Naive thymus-derived CD8-positive, alpha-beta T cell (primary cell): ENCODE measurements around the gene H3-3A. TPM values are rescaled to one million over a fixed set of nuclear protein-coding genes. Genes with fewer than 3 reads are reported as not detected.

ENCODE experiments used
- ATAC-seq, 2 donors: fragments of 150-1000 bp; cut with Tn5 transposase in 1 of 2; sonication (Bioruptor Pico), chemical (Tn5 transposase) in 1 of 2; 1 replicate in 1 of 2; 2 replicates in 1 of 2; pipeline ENCODE4 v1.10.0; 2021; ENCODE audit warnings: mild to moderate bottlenecking in 2 of 2, moderate library complexity in 2 of 2
- POLR2A ChIA-PET: fragments of 350-600 bp; sonication (Branson Sonifier 250); formaldehyde crosslinking; loops from one replicate; lab custom pipeline; 2021; ENCODE audit warnings: antibody characterized with exemption; lab: Charles Lee
- DNase-seq, 10 donors: peaks; one replicate each; pipeline versions ENCODE4 v3.0.0 to v3.0.0-alpha.2; 2020 to 2022
- H3K27ac Mint-ChIP-seq, 10 donors: one replicate each; pipeline ENCODE4 v1.8.0; 2020 to 2022; ENCODE audit warnings: mild to moderate bottlenecking in 10 of 10, mixed read lengths in 10 of 10, moderate library complexity in 4 of 10, inconsistent platforms in 1 of 10
- H3K27me3 Mint-ChIP-seq, 5 donors: one replicate each; pipeline ENCODE4 v1.8.0; 2021 to 2022; ENCODE audit warnings: mixed read lengths in 5 of 5
- H3K36me3 Mint-ChIP-seq, 3 donors: one replicate each; pipeline ENCODE4 v1.8.0; 2020 to 2022; ENCODE audit warnings: mixed read lengths in 3 of 3, mild to moderate bottlenecking in 2 of 3, inconsistent platforms in 1 of 3
- H3K4me1 Mint-ChIP-seq, 4 donors: one replicate each; pipeline ENCODE4 v1.8.0; 2021 to 2022; ENCODE audit warnings: mixed read lengths in 4 of 4
- H3K4me3 Mint-ChIP-seq, 10 donors: one replicate each; pipeline ENCODE4 v1.8.0; 2020 to 2022; ENCODE audit warnings: mild to moderate bottlenecking in 10 of 10, mixed read lengths in 10 of 10, moderate library complexity in 6 of 10, inconsistent platforms in 1 of 10
- H3K9me3 Mint-ChIP-seq, 9 donors: one replicate each; pipeline ENCODE4 v1.8.0; 2020 to 2022; ENCODE audit warnings: mixed read lengths in 9 of 9, mild to moderate bottlenecking in 3 of 9, inconsistent platforms in 1 of 9, moderate library complexity in 1 of 9
- polyA plus RNA-seq, 3 donors: library from polyadenylated mRNA; unstranded; fragments of 300-500 nt; fragmentation: Illumina TruSeq; gene quantifications; one replicate each; pipeline ENCODE4 v1.2.3, GENCODE V29; 2021
- total RNA-seq, 8 experiments: library from RNA in 2 of 8; stranded (reverse) in 2 of 8; gene quantifications; one replicate each; pipeline ENCODE4 v1.2.3 and lab custom pipeline; 2021 to 2026

Gene H3-3A
- total and polyA plus RNA-seq, 5 experiments from 2014 or later = 440 to 904 (median 736) TPM

DNA sequence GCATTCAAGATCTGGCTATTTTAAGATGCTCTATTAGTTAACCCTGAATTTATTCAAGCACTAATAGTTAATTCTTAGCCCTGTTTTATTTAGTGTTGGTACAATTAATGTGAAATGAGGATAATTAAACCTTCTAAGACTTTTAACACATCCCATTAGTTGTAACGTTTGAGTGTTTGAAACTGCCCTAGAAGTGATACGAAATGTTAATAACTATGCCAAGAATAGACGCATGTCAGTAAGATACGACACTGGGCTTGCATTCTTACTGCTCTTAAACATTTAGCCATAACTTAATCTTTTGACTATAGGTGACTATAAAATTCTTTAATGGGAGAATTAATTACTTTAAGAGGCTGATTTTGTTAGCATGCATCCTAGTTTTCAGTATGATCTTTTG, 9.8 kb downstream of the H3-3A start:
- Mint-ChIP-seq H3K36me3 (peaks cover 4 to 75% (median 11%) of the 10 kb centered on the region in 3 donors), H3K27ac (peak overlapping the region in 3 of 10 donors; percentile 4 to 38 (median 15)), H3K9me3 (no peaks in the 10 kb centered on the region), H3K4me1 (peaks cover 15 to 49% (median 45%) of the 10 kb centered on the region in 4 donors), H3K27me3 (no peaks in the 10 kb centered on the region), H3K4me3 (no peak overlapping the region)
- POLR2A ChIA-PET = interaction anchor here (0.5 to 1.0 kb wide), 2 partner anchors 9 to 45 kb away, joined by 3 to 4 read pairs; partner anchors contain the start of gene H3-3A
- no peak for DNase-seq
- ATAC-seq = no peak

- H3K4me3 Mint-ChIP-seq = no peak overlapping the region
- peak in 1 of 2 donors; percentile 15 for ATAC-seq
- H3K4me1 Mint-ChIP-seq = peaks cover 12 to 39% (median 37%) of the 10 kb centered on the region in 4 donors
Observed at GRCh38 chr1:226073184-226073950, 10.9 kb downstream of the H3-3A start.

GRCh38 chr1:226074046-226074445, 11.5 kb downstream of the H3-3A start:
- POLR2A ChIA-PET = interaction anchor here (0.7 to 5.1 kb wide), 5 partner anchors 9 to 76 kb away, joined by 3 to 26 read pairs (median 4); partner anchors contain the start of gene H3-3A
- no peak overlapping the region for H3K4me3 Mint-ChIP-seq
- peaks cover 9 to 32% (median 30%) of the 10 kb centered on the region in 4 donors for H3K4me1 Mint-ChIP-seq
- H3K27me3 Mint-ChIP-seq = no peaks in the 10 kb centered on the region
- DNase-seq = no peak
- H3K27ac Mint-ChIP-seq = peak overlapping the region in 8 of 10 donors; percentile 14 to 84 (median 69)
- peak; percentile 30 to 36 for ATAC-seq
- no peaks in the 10 kb centered on the region for H3K9me3 Mint-ChIP-seq
- peaks cover 4 to 58% (median 7%) of the 10 kb centered on the region in 3 donors for H3K36me3 Mint-ChIP-seq

More at GRCh38 chr1:226073184-226073950, 10.9 kb downstream of the H3-3A start:
- peak overlapping the region in 7 of 10 donors; percentile 3 to 71 (median 69) for H3K27ac Mint-ChIP-seq
- H3K27me3 Mint-ChIP-seq = no peaks in the 10 kb centered on the region
- peaks cover 4 to 64% (median 11%) of the 10 kb centered on the region in 3 donors for H3K36me3 Mint-ChIP-seq
- no peak for DNase-seq
- H3K9me3 Mint-ChIP-seq = no peaks in the 10 kb centered on the region
- POLR2A ChIA-PET = interaction anchor here (0.7 to 5.1 kb wide), 4 partner anchors 8 to 53 kb away, joined by 3 to 26 read pairs (median 6); partner anchors contain the start of gene H3-3A

DNA sequence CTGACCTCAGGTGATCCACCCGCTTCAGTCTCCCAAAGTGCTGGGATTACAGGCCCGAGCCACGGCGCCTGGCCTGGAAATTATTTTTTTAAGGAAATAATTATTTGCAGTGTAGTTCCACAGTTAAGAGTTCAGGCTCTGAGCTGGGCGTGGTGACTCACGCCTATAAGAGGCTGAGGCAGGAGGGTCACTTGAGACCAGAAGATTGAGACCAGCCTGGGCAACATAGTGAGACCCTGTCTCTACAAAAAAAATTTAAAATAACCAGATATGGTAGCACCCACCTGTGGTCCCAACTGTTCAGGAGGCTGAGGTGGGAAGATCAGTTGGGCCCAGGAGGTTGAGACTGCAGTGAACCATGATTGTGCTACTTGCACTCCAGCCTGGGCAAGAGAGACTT, 13.9 kb downstream of the H3-3A start:
- peaks cover 0 to 34% (median 3%) of the 10 kb centered on the region in 3 donors for H3K36me3 Mint-ChIP-seq
- H3K27ac Mint-ChIP-seq = peak overlapping the region in 3 of 10 donors; percentile 43 to 81 (median 66)
- H3K4me3 Mint-ChIP-seq = no peak overlapping the region
- peaks cover 0 to 3% (median 0%) of the 10 kb centered on the region in 5 donors for H3K27me3 Mint-ChIP-seq
- no peaks in the 10 kb centered on the region for H3K9me3 Mint-ChIP-seq
- DNase-seq (no peak), ATAC-seq (no peak)
- POLR2A ChIA-PET = interaction anchor here (0.6 to 5.1 kb wide), 3 partner anchors 14 to 272 kb away, joined by 3 to 26 read pairs (median 4); partner anchors contain the start of gene H3-3A
- peaks cover 2 to 14% (median 12%) of the 10 kb centered on the region in 4 donors for H3K4me1 Mint-ChIP-seq

GRCh38 chr1:226078374-226078773, 15.9 kb downstream of the H3-3A start:
- Mint-ChIP-seq H3K27me3 (peaks cover 0 to 3% (median 0%) of the 10 kb centered on the region in 5 donors), H3K36me3 (peaks cover 0 to 17% (median 0%) of the 10 kb centered on the region in 3 donors), H3K4me1 (peaks cover 7 to 17% (median 13%) of the 10 kb centered on the region in 4 donors), H3K9me3 (no peaks in the 10 kb centered on the region), H3K27ac (no peak overlapping the region), H3K4me3 (no peak overlapping the region)
- ATAC-seq = no peak
- no peak for DNase-seq
- POLR2A ChIA-PET = interaction anchor here (0.6 to 1.2 kb wide), 4 partner anchors 11 to 100 kb away, joined by 3 to 4 read pairs (median 4); partner anchors contain the start of gene SDE2

- POLR2A ChIA-PET = interaction anchor here (0.5 to 3.6 kb wide), 10 partner anchors 11 to 83 kb away, joined by 3 to 31 read pairs (median 8); partner anchors contain the start of genes H3-3A and SDE2
- no peaks in the 10 kb centered on the region for H3K9me3 Mint-ChIP-seq
- H3K36me3 Mint-ChIP-seq = no peaks in the 10 kb centered on the region
- peak overlapping the region in 4 of 10 donors; percentile 19 to 51 (median 46) for H3K27ac Mint-ChIP-seq
- no peak for DNase-seq
- ATAC-seq = no peak
- peak overlapping the region; percentile 77 to 95 (median 90) for H3K4me3 Mint-ChIP-seq
- peaks cover 5 to 18% (median 11%) of the 10 kb centered on the region in 4 donors for H3K4me1 Mint-ChIP-seq
- peaks cover 0 to 3% (median 0%) of the 10 kb centered on the region in 5 donors for H3K27me3 Mint-ChIP-seq
Observed at GRCh38 chr1:226082587-226082917, 20.0 kb downstream of the H3-3A start.

DNA sequence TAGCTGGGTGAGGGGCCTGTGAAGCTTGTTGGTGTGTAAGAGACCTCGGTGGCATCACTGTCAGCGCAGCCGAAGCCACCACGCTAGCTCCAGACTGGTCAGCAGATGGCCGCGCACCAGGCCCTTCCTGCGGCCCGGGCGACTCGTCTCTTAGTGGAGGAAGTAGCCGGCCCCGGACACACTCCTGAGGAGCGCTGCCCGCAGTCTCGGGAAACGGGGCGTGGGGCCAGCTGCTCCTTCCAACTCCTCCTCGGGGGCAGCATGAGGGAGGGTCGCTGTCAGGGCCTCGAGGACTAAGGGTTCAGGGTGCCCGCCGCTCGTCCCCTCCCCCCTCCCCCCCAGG, 20.4 kb downstream of the H3-3A start:
- Mint-ChIP-seq H3K4me1 (peaks cover 5 to 18% (median 11%) of the 10 kb centered on the region in 4 donors), H3K9me3 (no peaks in the 10 kb centered on the region), H3K27ac (peak overlapping the region in 2 of 10 donors; percentile 51 to 59), H3K4me3 (peak overlapping the region; percentile 81 to 97 (median 92)), H3K36me3 (no peaks in the 10 kb centered on the region), H3K27me3 (peaks cover 0 to 3% (median 0%) of the 10 kb centered on the region in 5 donors)
- ATAC-seq = peak in 1 of 2 donors; percentile 5
- POLR2A ChIA-PET = interaction anchor here (0.5 to 3.6 kb wide), 15 partner anchors 9 to 306 kb away, joined by 3 to 31 read pairs (median 7); partner anchors contain the start of genes H3-3A, SDE2 and SRP9
- no peak for DNase-seq

DNA sequence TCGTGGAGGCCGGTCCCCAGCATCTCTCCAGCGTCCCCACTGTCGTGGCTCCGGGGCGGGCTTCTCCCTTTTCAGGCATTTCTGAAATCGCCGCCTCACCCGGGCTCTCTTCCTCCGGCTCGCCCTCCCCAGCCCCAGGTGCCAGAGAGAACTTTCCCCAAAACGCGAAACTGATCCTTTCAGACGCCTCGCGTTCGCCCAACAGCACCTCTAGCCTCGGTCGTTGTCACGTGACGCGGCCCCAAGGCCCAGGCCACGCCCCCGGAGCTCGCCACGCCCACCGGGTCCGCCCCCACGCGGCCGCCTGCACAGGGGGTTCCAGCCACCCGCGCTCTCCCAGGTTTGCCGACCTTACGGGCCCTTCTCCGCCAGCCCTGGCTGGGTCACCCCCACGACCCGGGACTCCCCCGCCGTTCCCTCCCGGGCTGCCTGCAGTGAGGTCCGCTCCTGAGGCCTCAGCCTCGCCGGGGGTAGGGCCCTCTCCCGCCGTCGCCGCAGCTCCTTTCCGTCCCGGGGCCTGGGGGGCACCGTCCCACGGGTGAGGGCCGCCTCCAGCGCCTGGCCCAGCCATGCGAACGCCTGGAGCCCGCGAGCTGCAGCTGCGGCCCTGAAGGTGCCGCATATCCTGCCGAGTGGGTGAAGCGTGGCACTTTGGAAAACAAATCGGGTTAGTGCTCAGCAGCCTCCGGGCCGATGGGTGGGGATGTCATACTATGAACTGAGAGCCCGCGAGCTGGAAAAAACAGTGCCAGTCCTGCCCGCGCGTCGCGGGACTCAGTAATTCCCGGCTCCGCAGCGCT, 21.0 kb downstream of the H3-3A start:
- DNase-seq (peak; percentile 84 to 96 (median 91)), ATAC-seq (peak; percentile 94)
- peak overlapping the region in 8 of 10 donors; percentile 59 to 92 (median 84) for H3K27ac Mint-ChIP-seq
- H3K9me3 Mint-ChIP-seq = no peaks in the 10 kb centered on the region
- H3K36me3 Mint-ChIP-seq = no peaks in the 10 kb centered on the region
- POLR2A ChIA-PET = interaction anchor here (0.5 to 3.6 kb wide), 16 partner anchors 10 to 306 kb away, joined by 3 to 31 read pairs (median 7); partner anchors contain the start of genes H3-3A, SDE2 and SRP9
- peaks cover 5 to 18% (median 11%) of the 10 kb centered on the region in 4 donors for H3K4me1 Mint-ChIP-seq
- peaks cover 0 to 3% (median 0%) of the 10 kb centered on the region in 5 donors for H3K27me3 Mint-ChIP-seq
- peak overlapping the region; percentile 87 to 97 (median 92) for H3K4me3 Mint-ChIP-seq

DNA sequence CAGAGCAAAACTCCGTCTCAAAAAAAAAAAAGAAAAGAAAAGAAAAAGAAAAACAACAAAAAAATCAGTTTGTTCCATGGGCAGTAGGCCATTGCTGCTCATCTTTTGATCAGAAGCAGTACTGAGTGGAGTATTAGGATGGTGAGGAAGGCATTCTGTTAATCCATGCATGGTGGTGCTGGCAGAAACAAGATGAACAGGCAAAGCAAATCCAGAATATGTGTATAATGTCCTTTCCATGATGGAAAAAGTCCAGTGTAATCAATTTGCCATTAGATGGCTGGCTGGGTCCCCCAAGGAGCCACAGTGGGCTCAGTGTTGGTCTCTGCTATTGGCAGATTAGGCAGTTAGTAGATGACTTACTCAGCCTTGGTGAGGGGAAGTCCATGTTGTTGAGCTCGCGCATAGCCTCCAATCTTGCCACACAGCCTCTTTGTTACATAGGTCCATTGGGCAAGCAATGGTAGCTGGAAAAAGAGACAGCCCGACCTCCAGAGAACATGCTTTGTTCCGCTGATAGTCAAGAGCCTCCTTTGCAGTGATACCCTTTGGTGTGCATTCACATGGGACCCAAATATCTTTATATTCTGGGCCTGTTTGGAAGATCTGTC, 23.3 kb downstream of the H3-3A start:
- Mint-ChIP-seq H3K36me3 (no peaks in the 10 kb centered on the region), H3K27me3 (no peaks in the 10 kb centered on the region), H3K4me3 (peak overlapping the region in 2 of 10 donors; percentile 27 to 34), H3K27ac (no peak overlapping the region), H3K9me3 (no peaks in the 10 kb centered on the region), H3K4me1 (peaks cover 5 to 17% (median 11%) of the 10 kb centered on the region in 4 donors)
- DNase-seq (no peak), ATAC-seq (no peak)
- POLR2A ChIA-PET = no interaction called here

DNA sequence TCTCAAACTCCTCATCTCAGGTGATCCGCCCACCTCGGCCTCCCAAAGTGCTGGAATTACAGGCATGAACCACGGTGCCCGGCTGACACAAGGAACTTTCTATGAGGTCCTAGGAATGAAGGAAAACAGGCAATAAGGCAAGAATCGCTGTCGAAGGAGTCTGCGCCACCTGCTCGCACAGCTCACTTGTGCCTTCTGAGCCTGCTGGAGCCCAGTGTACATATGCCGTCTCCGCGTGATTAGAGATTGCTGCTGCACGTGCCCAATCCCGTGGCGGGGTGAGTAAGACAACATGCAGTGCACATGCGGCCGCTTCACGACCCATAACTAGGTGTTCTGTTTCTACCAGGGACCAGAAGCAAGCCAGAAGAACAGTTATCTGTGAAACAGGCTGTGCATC, 24.3 kb downstream of the H3-3A start:
- no peaks in the 10 kb centered on the region for H3K27me3 Mint-ChIP-seq
- H3K27ac Mint-ChIP-seq = no peak overlapping the region
- H3K9me3 Mint-ChIP-seq = no peaks in the 10 kb centered on the region
- POLR2A ChIA-PET = no interaction called here
- ATAC-seq = no peak
- H3K36me3 Mint-ChIP-seq = no peaks in the 10 kb centered on the region
- H3K4me1 Mint-ChIP-seq = peaks cover 5 to 16% (median 11%) of the 10 kb centered on the region in 4 donors
- H3K4me3 Mint-ChIP-seq = no peak overlapping the region
- DNase-seq = no peak

DNA sequence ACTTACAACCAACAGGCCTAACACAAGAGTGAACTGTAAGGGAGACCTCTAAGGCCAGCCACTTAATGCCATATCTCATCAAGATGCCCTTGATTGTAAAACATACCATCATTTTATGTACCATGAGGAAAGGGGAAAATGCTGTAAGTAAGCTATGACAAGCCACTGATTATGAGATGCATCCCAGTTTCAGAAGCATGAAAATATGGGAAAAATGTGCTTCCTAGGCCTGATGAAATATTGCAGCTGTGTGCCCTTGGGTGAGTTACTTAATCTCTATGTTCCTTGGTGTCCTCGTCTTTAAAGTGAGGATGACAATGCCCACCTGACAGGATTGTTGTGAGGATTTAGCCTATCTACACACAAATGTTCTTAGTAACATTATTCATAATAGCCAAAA, 28.9 kb downstream of the H3-3A start:
- Mint-ChIP-seq H3K27me3 (peaks cover 3 to 10% (median 4%) of the 10 kb centered on the region in 5 donors), H3K27ac (no peak overlapping the region), H3K36me3 (no peaks in the 10 kb centered on the region), H3K9me3 (no peaks in the 10 kb centered on the region), H3K4me1 (no peaks in the 10 kb centered on the region), H3K4me3 (no peak overlapping the region)
- POLR2A ChIA-PET = interaction anchor here (1.1 kb wide), 1 partner anchor 11 kb away, joined by 3 read pairs; no protein-coding TSS in a partner anchor
- no peak for ATAC-seq
- no peak for DNase-seq
